HEK293 (cell line): ENCODE data around the gene NCDN.

ENCODE experiments used
- GLI4 ChIP-seq: fragments of 450-650 bp; formaldehyde crosslinking; IDR thresholded peaks from 2 replicates; pipeline ENCODE4 v1.5.1; 2016; ENCODE audit warnings: missing biosample characterization, missing genetic modification characterization
- ZNF138 ChIP-seq: fragments of 450-650 bp; formaldehyde crosslinking; IDR thresholded peaks from 2 replicates; pipeline ENCODE4 v1.5.1; 2016; ENCODE audit warnings: missing biosample characterization, missing genetic modification characterization, borderline replicate concordance
- ZNF24 ChIP-seq: fragments of 450-650 bp; formaldehyde crosslinking; IDR thresholded peaks from 2 replicates; pipeline ENCODE4 v1.5.1; 2016; ENCODE audit warnings: missing biosample characterization, missing genetic modification characterization
- TF ChIP-seq, protein P1 (sequence below): fragments of 450-650 bp; formaldehyde crosslinking; IDR thresholded peaks from 2 replicates; pipeline ENCODE4 v1.5.1; 2016; ENCODE audit warnings: missing biosample characterization, missing genetic modification characterization

GRCh38 chr1:35577071-35577998 is 19.7 kb downstream of the NCDN start:
- TF ChIP-seq GLI4 (tag by site-specific recombination), result no peak
- TF ChIP-seq ZNF138 (tag by site-specific recombination), result no peak
- TF ChIP-seq, protein P1, sequence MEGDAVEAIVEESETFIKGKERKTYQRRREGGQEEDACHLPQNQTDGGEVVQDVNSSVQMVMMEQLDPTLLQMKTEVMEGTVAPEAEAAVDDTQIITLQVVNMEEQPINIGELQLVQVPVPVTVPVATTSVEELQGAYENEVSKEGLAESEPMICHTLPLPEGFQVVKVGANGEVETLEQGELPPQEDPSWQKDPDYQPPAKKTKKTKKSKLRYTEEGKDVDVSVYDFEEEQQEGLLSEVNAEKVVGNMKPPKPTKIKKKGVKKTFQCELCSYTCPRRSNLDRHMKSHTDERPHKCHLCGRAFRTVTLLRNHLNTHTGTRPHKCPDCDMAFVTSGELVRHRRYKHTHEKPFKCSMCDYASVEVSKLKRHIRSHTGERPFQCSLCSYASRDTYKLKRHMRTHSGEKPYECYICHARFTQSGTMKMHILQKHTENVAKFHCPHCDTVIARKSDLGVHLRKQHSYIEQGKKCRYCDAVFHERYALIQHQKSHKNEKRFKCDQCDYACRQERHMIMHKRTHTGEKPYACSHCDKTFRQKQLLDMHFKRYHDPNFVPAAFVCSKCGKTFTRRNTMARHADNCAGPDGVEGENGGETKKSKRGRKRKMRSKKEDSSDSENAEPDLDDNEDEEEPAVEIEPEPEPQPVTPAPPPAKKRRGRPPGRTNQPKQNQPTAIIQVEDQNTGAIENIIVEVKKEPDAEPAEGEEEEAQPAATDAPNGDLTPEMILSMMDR (tag by site-specific recombination), result no peak
- no peak for TF ChIP-seq ZNF24 (tag by site-specific recombination)
